ENCODE results near the gene ISL2. TPM values are rescaled to one million over a fixed set of nuclear protein-coding genes. Genes with fewer than 3 reads are reported as not detected.

ISL2 gene
- total RNA-seq, 1 experiment from 2014 or later, result 7.6 TPM

GRCh38 chr15:76324066-76324465, 12.5 kb upstream of the ISL2 start:
- TF ChIP-seq CTCF (IDR thresholded peaks at IDR 0.05; ENCODE audit: unreplicated experiment), result no peak
- H3K27me3 Mint-ChIP-seq (ENCODE audit: unreplicated experiment), result no peaks in the 10 kb centered on the region
- no peak overlapping the region for H3K27ac Mint-ChIP-seq (ENCODE audit: unreplicated experiment)
- DNase-seq, result no peak
- no peaks in the 10 kb centered on the region for H3K36me3 Mint-ChIP-seq (ENCODE audit: insufficient read depth, unreplicated experiment)
- intact Hi-C loops (cut with micrococcal nuclease; ENCODE audit: unreplicated experiment), result no loop called here
- no peaks in the 10 kb centered on the region for H3K9me3 Mint-ChIP-seq (ENCODE audit: low read depth, unreplicated experiment)
- CTCF ChIA-PET, result interaction anchor here (1.3 kb wide), 1 partner anchor 134 kb away, joined by 3 read pairs; no protein-coding TSS in a partner anchor
- no peak overlapping the region for H3K4me3 Mint-ChIP-seq (ENCODE audit: low read depth, unreplicated experiment)
- no TSS peak for BruUV-seq (replicated peaks)
- H3K4me1 Mint-ChIP-seq (ENCODE audit: low read depth, unreplicated experiment), result no peaks in the 10 kb centered on the region

- Mint-ChIP-seq H3K27ac (ENCODE audit: unreplicated experiment) (no peak overlapping the region), H3K36me3 (ENCODE audit: insufficient read depth, unreplicated experiment) (no peaks in the 10 kb centered on the region), H3K4me1 (ENCODE audit: low read depth, unreplicated experiment) (peaks cover 13% of the 10 kb centered on the region), H3K27me3 (ENCODE audit: unreplicated experiment) (no peaks in the 10 kb centered on the region), H3K4me3 (ENCODE audit: low read depth, unreplicated experiment) (no peak overlapping the region), H3K9me3 (ENCODE audit: low read depth, unreplicated experiment) (no peaks in the 10 kb centered on the region)
- CTCF ChIA-PET, result no interaction called here
- BruUV-seq (replicated peaks), result no TSS peak
- no peak for DNase-seq
- TF ChIP-seq CTCF (IDR thresholded peaks at IDR 0.05; ENCODE audit: unreplicated experiment), result no peak
- intact Hi-C loops (cut with micrococcal nuclease; ENCODE audit: unreplicated experiment), result no loop called here
Measured at GRCh38 chr15:76325704-76326103, 10.9 kb upstream of the ISL2 start.

GRCh38 chr15:76327191-76328105, 9.1 kb upstream of the ISL2 start:
- intact Hi-C loops (cut with micrococcal nuclease; ENCODE audit: unreplicated experiment), result no loop called here
- peaks cover 13% of the 10 kb centered on the region for H3K4me1 Mint-ChIP-seq (ENCODE audit: low read depth, unreplicated experiment)
- no peaks in the 10 kb centered on the region for H3K27me3 Mint-ChIP-seq (ENCODE audit: unreplicated experiment)
- H3K9me3 Mint-ChIP-seq (ENCODE audit: low read depth, unreplicated experiment), result no peaks in the 10 kb centered on the region
- CTCF ChIA-PET, result interaction anchor here (0.6 to 0.7 kb wide), 3 partner anchors 130 to 540 kb away, joined by 3 read pairs; no protein-coding TSS in a partner anchor
- no peak overlapping the region for H3K4me3 Mint-ChIP-seq (ENCODE audit: low read depth, unreplicated experiment)
- DNase-seq, result no peak
- no peaks in the 10 kb centered on the region for H3K36me3 Mint-ChIP-seq (ENCODE audit: insufficient read depth, unreplicated experiment)
- H3K27ac Mint-ChIP-seq (ENCODE audit: unreplicated experiment), result no peak overlapping the region
- no TSS peak for BruUV-seq (replicated peaks)
- no peak for TF ChIP-seq CTCF (IDR thresholded peaks at IDR 0.05; ENCODE audit: unreplicated experiment)

GRCh38 chr15:76328106-76328696, 8.4 kb upstream of the ISL2 start:
- no peak overlapping the region for H3K4me3 Mint-ChIP-seq (ENCODE audit: low read depth, unreplicated experiment)
- CTCF ChIA-PET, result no interaction called here
- intact Hi-C loops (cut with micrococcal nuclease; ENCODE audit: unreplicated experiment), result no loop called here

More at GRCh38 chr15:76328106-76328696, 8.4 kb upstream of the ISL2 start:
- Mint-ChIP-seq H3K27me3 (ENCODE audit: unreplicated experiment) (no peaks in the 10 kb centered on the region), H3K36me3 (ENCODE audit: insufficient read depth, unreplicated experiment) (no peaks in the 10 kb centered on the region), H3K4me1 (ENCODE audit: low read depth, unreplicated experiment) (peaks cover 13% of the 10 kb centered on the region), H3K27ac (ENCODE audit: unreplicated experiment) (no peak overlapping the region), H3K9me3 (ENCODE audit: low read depth, unreplicated experiment) (no peaks in the 10 kb centered on the region)
- BruUV-seq (replicated peaks), result no TSS peak
- DNase-seq, result no peak
- TF ChIP-seq CTCF (IDR thresholded peaks at IDR 0.05; ENCODE audit: unreplicated experiment), result no peak
